Hematopoietic multipotent progenitor cell treated with erythropoietin and hydrocortisone succinate and interleukin-3 and kit ligand, for 17 days (in vitro differentiated cells): ENCODE data around the gene CRPPA.

Experiments
- DNase-seq: peaks from one replicate; pipeline ENCODE4 v3.0.0-alpha.2; 2015; ENCODE audit warnings: low spot score

Gene CRPPA

GRCh38 chr7:16422917-16423316 lies 1.6 kb upstream of the CRPPA start:
- no peak for DNase-seq

DNA sequence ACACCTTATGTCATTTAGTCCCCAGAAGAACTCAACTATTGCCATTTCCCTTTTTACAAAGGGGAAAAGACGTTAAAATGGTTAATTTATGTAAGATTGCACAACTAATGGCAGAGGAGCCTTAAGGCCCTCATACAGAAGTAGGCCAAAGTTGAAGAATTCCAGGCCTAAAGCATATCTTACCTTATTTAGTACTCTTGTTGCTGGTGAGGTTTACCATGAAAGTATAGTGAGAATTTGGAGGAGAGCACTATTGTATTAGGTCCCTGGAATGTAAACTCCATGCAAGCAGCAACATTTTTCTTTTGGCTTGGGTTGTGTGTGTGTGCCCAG lies 731 bp upstream of the CRPPA start:
- no peak for DNase-seq

DNA sequence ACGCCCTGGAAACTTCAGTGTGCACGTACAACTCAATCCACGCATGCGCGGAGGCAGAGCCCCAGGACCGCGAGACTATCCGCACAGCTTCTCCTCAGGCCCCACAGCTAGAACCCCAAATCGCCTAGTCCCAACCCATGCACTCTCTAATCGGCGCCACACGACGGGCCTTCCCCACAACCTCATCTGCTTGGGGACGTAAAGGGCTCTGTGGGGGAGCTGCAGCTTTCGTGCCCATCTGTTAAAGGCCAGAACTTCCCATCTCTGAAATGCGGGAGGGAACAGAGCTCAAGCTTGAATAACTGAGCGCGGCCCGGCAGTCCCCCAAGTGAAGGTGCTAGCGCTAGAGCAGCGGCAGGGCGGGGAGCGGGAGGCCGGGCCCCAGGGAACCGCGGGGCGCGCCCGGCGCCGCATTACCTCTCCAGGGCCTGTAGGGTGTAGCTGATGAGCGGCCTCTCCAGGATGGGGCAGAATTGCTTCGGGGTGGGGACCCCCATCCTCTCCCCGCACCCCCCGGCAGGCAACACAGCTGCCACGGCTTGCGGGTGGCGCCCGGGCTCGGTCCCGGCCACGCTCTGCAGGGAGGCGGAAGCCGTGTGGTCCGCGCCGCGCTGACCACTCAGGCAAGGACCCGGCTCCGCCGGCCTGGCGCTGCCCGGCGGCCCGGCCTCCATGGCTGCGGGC lies 547 bp downstream of the CRPPA start:
- DNase-seq = peak; percentile 69

- DNase-seq = no peak
Measured at GRCh38 chr7:16420329-16420648, 1.0 kb downstream of the CRPPA start.

- DNase-seq = no peak
Measured at GRCh38 chr7:16419859-16420258, 1.5 kb downstream of the CRPPA start.

GRCh38 chr7:16419126-16419525 lies 2.2 kb downstream of the CRPPA start:
- no peak for DNase-seq

- no peak for DNase-seq
Measured at GRCh38 chr7:16417906-16418305, 3.4 kb downstream of the CRPPA start.

DNA sequence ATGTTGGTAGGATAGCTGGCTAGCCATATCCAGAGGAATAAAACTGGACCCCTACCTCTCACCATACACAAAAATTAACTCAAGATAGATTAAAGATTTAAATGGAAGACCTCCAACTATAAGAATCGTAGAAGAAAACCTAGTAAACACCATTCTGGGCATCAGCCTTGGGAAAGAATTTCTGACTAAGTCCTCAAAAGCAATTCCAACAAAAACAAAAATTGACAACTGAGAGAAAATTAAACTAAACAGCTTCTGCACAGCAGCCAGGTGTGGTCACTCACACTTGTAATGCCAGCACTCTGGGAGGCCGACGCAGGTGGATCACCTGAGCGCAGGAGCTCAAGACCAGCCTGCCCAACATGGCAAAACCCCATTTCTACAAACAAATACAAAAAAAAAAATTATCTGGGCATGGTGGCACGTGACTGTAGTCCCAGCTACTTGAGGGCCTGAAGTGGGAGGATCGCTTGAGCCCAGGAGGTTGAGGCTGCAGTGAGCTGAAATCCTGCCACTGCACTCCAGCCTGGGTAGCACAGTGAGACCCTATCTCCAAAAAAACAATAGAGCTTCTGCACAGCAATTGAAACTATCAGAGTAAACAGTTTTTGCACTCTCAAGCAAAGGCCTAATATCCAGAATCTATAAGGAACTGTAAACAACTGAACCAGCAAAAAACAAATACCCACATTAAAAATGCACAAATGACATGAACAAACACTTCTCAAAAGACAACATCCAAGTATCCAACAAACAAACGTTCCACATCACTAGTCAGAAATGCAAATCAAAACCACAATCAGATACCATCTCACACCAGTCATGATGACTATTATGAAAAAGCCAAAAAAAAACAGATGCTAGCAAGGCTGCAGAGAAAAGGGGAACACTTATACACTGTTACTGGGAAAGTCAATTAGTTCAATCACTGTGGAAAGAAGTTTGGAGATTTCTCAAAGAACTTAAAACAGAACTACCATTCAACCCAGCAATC lies 4.8 kb downstream of the CRPPA start:
- no peak for DNase-seq

- no peak for DNase-seq
Measured at GRCh38 chr7:16412274-16413254, 8.8 kb downstream of the CRPPA start.

DNA sequence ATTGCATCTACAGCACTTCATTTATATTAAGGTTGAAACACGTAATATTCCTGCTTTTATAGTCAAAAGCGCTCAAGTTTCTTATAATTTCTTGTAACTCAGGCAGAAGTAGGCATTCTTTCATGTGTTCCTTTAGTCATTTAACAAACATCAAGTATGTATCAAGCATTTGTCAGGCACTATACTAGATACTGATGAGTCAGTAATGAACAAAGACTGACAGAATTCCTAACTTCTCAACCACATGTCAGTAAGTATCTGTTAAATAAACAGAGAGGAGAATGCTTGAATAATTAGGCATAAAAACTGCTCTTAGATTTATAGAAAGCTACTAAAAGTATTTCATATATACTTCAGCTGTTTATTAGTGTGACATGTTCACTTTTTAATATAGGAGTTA lies 9.9 kb downstream of the CRPPA start:
- DNase-seq = no peak

DNA sequence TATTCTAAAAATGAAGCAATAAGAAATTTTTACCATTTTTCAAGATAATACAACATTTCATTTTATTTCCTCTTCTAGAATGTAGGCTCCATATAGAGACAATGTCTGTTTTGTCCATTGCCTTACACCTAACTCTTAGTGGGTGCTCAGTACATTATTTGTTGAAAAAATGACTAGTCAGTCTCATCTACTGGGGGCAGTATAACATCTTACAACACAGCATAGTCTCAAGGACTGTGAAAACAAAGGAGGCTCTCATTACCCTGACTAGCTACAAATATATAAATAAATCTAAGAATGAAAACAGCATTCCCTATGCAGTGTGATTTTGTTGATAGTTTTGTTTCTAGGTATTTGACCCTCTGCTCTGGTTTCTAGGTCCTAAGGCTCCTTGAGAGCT lies 11.6 kb downstream of the CRPPA start:
- no peak for DNase-seq

- DNase-seq = no peak
Measured at GRCh38 chr7:16404636-16405035, 16.7 kb downstream of the CRPPA start.

GRCh38 chr7:16403475-16403874 lies 17.9 kb downstream of the CRPPA start:
- no peak for DNase-seq

GRCh38 chr7:16402940-16403339 lies 18.4 kb downstream of the CRPPA start:
- DNase-seq = no peak

DNA sequence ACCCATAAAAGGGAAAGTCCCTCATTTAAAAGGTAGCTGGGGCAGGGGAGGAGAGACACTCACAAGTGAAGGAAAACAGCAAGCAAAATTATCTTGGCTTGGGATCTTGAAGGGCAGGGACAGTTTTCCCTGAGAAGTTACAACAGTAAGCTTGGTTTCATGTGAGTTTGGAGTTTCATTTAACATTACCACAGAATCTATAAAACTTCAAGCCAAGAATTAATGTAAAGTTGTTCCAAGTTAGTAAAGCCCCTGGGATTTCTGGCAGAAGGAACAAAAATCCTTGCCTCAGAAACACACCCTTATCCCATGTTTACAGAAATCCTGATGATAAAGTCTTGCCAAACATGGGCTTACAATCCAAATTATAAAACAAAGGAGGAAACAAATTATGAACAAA lies 19.2 kb downstream of the CRPPA start:
- no peak for DNase-seq

DNA sequence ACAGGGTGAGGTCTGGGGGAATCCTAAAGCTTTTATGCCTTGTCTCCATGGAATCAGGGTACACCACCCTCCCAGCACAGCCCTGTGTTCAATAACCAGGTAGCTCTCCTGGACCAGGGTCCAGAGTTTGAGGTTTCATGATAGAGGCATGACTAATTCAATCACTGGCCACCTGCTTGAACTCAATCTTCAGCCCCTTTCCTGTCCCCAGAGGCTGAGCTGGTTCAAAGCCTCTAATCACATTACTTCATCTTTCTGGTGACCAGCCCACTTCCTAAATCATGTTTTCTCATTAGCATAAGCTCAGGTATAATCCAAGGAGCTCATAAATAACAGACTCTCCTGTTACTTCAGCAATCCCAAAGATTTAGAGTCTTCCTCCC lies 20.5 kb downstream of the CRPPA start:
- DNase-seq = no peak

DNA sequence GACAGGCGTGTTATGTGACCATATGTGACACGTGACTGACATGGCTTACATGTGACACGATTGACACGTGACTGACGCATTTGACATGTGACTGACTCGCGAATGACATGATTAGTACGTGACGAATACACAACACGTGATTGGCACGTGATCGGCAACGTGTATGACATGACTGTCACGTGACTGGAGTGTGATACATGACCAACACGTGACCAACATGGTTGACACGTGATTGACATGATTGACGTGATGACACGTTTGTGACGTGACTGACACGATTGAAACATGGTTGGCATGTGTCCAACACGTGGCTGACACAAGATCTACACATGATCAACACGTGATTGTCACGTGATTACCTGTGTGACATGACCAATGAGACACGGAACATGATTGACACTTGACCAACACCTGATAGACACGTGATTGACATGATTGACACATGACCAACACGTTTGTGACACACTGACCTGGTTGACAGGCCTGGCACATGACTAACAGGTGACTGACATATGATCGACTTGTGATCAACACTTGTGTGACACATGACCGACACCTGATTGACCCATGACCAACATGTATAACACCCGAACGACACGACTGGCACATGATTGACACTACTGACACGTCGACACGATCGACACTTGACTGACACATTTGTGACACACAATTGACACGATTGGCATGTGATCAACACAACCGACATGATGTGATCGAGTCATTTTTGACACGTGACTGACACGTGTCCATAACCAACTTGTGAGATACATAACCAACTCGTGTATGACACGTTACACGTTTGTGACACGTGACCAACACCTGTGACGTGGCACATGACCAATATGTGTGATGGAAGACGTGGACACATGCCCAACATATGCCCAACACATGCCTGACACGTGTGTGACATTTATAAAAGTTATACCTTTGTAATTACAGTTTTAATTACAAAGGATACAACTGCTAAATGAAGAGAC lies 21.1 kb downstream of the CRPPA start:
- DNase-seq = no peak

GRCh38 chr7:16399265-16399831 lies 22.0 kb downstream of the CRPPA start:
- DNase-seq = no peak

DNA sequence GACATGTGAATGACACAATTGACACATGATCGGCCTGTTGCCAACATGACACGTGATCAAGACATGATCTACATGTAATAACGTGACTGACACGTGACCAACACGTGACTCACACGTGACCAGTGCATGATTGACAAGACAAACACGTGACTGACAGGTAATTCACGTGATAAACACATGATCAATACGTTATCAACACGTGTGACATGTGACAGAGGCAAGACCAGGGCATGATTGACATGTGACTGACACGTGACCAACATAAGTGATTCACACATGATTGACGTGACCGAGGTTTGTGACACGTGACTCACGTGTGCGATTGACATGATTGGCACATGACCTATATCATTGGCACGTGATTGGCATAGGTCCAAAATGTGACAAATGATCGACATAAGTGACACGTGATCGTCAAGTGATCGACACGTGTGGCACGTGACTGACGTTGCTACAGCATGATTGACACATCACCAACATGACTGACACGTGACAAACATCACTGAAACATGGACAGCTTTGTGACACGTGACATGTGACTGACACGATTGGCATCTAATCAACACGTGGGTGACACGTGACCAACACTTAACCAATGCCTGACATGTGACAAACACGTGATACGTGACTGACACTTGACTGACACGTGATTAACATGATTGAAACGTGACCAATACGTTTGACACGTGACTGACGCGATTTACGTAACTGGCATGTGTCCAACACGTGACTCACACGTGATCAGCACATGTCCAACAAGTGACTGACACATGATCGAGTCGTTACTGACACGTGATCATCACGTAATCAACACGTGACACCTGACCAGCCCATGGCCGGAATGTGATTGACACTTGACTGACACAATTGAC lies 23.0 kb downstream of the CRPPA start:
- no peak for DNase-seq
